NT2/D1 (cell line): Measurements from ENCODE around the gene DOCK7.

Experiments
- DNase-seq: peaks from one replicate; pipeline ENCODE4 v3.0.0-alpha.2; 2011; ENCODE audit warnings: low read depth, low spot score
- H3K27me3 ChIP-seq: 2 replicates; pipeline ENCODE4 v1.6.0; 2011; ENCODE audit warnings: mild to moderate bottlenecking; ENCODE audit not compliant: insufficient read length, insufficient read depth
- H3K36me3 ChIP-seq: 2 replicates; pipeline ENCODE4 v1.6.1; 2011; ENCODE audit warnings: mild to moderate bottlenecking, low read length, mixed read lengths; ENCODE audit not compliant: insufficient read depth, insufficient read length
- H3K4me1 ChIP-seq: 2 replicates; pipeline ENCODE4 v1.5.1; 2011; ENCODE audit not compliant: insufficient read depth, insufficient read length
- H3K4me3 ChIP-seq: 2 replicates; pipeline ENCODE4 v1.5.1; 2011; ENCODE audit warnings: low read depth; ENCODE audit not compliant: insufficient read length
- H3K9ac ChIP-seq: 2 replicates; pipeline ENCODE4 v1.6.0; 2011; ENCODE audit warnings: low read depth; ENCODE audit not compliant: insufficient read length
- H3K9me3 ChIP-seq: 2 replicates; pipeline ENCODE4 v1.5.1; 2011; ENCODE audit warnings: mild to moderate bottlenecking, low read length; ENCODE audit not compliant: insufficient read depth
- SUZ12 ChIP-seq: IDR thresholded peaks from 2 replicates; pipeline ENCODE4 v1.6.1; 2011; ENCODE audit not compliant: insufficient read length, insufficient read depth; ENCODE audit errors: extremely low read depth
- YY1 ChIP-seq: IDR thresholded peaks from 2 replicates; pipeline ENCODE4 v1.6.1; 2011; ENCODE audit not compliant: insufficient read length, insufficient read depth
- ZNF274 ChIP-seq: IDR thresholded peaks from 2 replicates; pipeline ENCODE4 v1.6.1; 2011; ENCODE audit warnings: mild to moderate bottlenecking, low read depth, low read length

Gene DOCK7

DNA sequence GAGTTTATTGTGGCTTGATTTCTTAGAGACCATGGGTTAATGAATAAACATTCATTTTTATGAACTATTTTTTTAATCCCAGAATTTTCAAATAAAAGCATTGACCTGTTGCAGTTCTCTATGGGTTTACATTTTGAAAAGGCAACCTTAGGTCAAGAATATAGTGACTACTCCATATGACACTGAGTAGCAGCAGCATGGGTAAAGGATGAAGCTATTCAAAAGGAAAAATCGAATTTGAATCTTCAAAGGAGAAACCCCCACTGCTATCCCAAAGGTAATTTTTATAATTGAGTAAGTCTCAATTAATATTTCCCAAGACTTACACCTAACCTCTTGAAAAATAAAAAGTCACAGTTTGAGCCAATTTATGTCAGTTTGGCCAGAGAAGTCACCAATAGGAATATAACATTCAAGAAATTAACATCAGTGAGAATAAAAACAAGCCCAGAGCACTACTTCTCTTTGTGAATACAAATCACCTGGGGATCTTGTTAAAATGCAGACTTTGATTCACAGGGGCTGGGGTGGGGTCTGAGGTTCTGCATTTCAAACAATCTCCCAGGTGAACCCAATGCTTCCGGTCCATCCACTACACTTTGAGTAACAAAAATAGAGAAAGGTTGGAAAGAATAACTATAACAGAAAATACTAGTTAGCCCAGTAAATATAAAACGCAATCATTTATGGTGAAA, 211.5 kb downstream of the DOCK7 start:
- H3K27me3 ChIP-seq: no peaks in the 10 kb centered on the region
- H3K36me3 ChIP-seq: peaks cover 28% of the 10 kb centered on the region
- TF ChIP-seq SUZ12: no peak
- no peak for TF ChIP-seq ZNF274
- no peak for TF ChIP-seq YY1
- H3K9me3 ChIP-seq: no peaks in the 10 kb centered on the region
- no peak overlapping the region for H3K4me3 ChIP-seq
- H3K4me1 ChIP-seq: no peaks in the 10 kb centered on the region
- no peak for DNase-seq
- no peak overlapping the region for H3K9ac ChIP-seq

DNA sequence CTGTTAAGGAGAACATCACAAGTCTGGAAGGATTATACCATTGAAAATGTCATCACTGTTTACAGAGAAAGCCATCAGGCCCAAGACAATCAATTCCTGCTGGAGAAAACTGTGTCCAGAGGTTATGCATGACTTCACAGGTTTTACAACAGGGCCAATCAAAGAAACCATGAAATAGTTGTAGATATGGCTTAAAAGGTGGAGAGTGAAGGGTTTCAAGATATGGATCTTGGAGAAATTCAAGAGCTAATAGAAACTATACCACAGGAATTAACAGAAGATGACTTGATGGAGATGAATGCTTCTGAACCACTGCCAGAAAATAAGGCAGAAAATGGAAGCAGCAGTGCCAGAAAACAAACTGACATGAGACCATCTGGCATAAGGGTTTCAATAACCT, 221.1 kb downstream of the DOCK7 start:
- Histone ChIP-seq H3K36me3 (peaks cover 16% of the 10 kb centered on the region), H3K27me3 (no peaks in the 10 kb centered on the region), H3K9me3 (peaks cover 6% of the 10 kb centered on the region; the same call in 1 of the 2 replicates), H3K9ac (no peak overlapping the region), H3K4me1 (no peaks in the 10 kb centered on the region), H3K4me3 (no peak overlapping the region)
- DNase-seq: no peak
- TF ChIP-seq YY1: no peak
- no peak for TF ChIP-seq SUZ12
- no peak for TF ChIP-seq ZNF274

DNA sequence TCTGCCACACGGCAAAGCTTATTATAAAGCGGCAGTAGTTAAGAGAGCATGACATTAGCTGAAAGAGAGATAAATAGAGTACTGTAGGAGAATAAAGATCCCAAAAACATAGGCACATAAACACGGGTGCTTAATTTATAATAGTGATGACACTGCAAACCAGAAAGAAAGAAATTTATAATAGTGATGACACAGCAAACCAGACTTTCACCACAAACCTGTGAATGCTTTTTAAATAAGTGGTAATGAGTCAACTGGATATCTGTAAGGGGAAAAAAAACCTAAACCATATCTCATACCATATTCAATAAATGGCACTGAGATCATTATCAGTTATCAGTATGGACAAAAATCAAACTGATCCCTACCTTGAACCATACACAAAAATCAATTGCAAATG, 225.8 kb downstream of the DOCK7 start:
- no peaks in the 10 kb centered on the region for H3K4me1 ChIP-seq
- no peak overlapping the region for H3K9ac ChIP-seq
- no peaks in the 10 kb centered on the region for H3K27me3 ChIP-seq
- TF ChIP-seq SUZ12 (no peak), YY1 (no peak), ZNF274 (no peak)
- no peak overlapping the region for H3K4me3 ChIP-seq
- no peak for DNase-seq
- H3K9me3 ChIP-seq: peaks cover 7% of the 10 kb centered on the region; the same call in 1 of the 2 replicates
- H3K36me3 ChIP-seq: peaks cover 3% of the 10 kb centered on the region

DNA sequence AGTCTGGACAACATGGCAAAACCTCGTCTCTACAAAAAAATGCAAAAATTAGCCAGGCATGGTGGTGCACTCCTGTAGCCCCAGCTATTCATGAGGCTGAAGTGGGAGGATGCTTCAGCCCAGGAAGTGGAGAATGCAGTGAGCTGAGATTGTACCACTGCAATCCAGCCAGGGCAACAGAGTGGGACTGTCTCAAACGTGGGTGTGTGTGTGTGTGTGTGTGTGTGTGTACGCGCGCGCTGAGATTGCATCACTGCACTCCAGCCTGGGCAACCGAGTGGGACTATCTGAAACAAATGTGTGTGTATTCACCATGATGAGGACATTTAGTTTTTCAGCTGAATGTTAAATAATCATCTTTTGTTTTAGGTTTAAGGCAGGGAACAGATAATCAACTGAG, 230.2 kb downstream of the DOCK7 start:
- H3K36me3 ChIP-seq: peaks cover 32% of the 10 kb centered on the region
- H3K9ac ChIP-seq: no peak overlapping the region
- peaks cover 7% of the 10 kb centered on the region; the same call in 1 of the 2 replicates for H3K9me3 ChIP-seq
- H3K27me3 ChIP-seq: no peaks in the 10 kb centered on the region
- no peak for DNase-seq
- TF ChIP-seq ZNF274: no peak
- TF ChIP-seq SUZ12: no peak
- no peak for TF ChIP-seq YY1
- H3K4me1 ChIP-seq: no peaks in the 10 kb centered on the region
- H3K4me3 ChIP-seq: no peak overlapping the region

DNA sequence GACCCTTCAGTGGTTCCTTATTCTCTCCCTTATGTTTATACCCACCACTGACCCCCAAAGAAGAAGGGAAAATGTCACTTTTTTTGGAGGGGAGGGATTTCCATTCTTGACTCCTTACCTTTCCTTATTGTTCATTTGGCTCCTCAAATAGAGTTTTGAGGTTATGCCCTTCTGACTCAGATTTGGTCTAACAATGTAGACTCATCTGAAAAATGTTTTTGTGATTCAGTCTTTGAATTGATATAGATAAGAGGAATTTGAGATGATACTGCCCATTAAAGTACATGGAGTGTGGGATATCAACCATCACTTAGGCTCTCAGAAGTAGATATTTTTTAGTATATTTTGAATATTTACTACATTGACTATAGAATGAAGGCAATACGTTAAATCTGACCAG, 235.2 kb downstream of the DOCK7 start:
- Histone ChIP-seq H3K4me1 (no peaks in the 10 kb centered on the region), H3K9me3 (no peaks in the 10 kb centered on the region), H3K9ac (no peak overlapping the region), H3K4me3 (no peak overlapping the region), H3K36me3 (peaks cover 79% of the 10 kb centered on the region), H3K27me3 (no peaks in the 10 kb centered on the region)
- no peak for DNase-seq
- TF ChIP-seq SUZ12 (no peak), ZNF274 (no peak), YY1 (no peak)

DNA sequence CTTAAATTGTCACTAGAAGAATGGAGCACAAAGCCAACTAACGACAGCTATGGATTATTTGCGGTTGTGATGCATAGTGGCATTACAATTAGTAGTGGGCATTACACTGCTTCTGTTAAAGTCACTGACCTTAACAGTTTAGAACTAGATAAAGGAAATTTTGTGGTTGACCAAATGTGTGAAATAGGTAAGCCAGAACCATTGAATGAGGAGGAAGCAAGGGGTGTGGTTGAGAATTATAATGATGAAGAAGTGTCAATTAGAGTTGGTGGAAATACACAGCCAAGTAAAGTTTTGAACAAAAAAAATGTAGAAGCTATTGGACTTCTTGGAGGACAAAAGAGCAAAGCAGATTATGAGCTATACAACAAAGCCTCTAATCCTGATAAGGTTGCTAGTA, 237.9 kb downstream of the DOCK7 start:
- no peaks in the 10 kb centered on the region for H3K9me3 ChIP-seq
- no peak overlapping the region for H3K9ac ChIP-seq
- H3K4me3 ChIP-seq: no peak overlapping the region
- no peaks in the 10 kb centered on the region for H3K27me3 ChIP-seq
- TF ChIP-seq ZNF274 (no peak), YY1 (no peak), SUZ12 (no peak)
- H3K4me1 ChIP-seq: no peaks in the 10 kb centered on the region
- no peak for DNase-seq
- peaks cover 95% of the 10 kb centered on the region for H3K36me3 ChIP-seq

DNA sequence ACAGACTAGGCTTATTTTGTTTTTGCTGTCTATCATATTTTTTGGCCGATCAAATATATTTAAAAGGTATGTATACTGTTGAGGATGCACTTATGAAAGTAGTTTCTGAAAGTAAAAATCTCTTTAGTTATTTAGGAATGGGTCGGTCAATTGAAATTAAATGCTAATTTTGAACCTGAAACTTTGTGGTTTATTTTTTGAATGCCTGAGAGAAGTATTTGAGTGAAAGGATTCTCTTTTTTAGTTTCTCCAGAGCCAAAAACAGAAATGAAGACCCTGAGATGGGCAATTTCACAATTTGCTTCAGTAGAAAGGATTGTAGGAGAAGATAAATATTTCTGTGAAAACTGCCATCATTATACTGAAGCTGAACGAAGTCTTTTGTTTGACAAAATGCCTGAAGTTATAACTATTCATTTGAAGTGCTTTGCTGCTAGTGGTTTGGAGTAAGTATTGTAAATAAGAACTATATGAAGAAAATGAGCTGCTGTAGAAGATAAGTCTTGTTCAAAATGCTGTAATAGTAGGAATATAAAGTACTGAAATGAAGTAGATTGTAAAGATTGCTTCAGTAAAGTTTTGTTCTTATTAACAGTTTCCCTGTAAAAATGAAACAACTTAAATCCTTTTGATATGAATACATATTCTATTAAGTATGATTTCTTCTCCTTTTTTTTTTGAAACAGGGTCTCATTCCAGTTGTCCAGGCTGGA, 239.8 kb downstream of the DOCK7 start:
- no peak for TF ChIP-seq YY1
- TF ChIP-seq SUZ12: no peak
- TF ChIP-seq ZNF274: no peak
- DNase-seq: no peak
- Histone ChIP-seq H3K4me3 (no peak overlapping the region), H3K27me3 (no peaks in the 10 kb centered on the region), H3K36me3 (peaks cover 97% of the 10 kb centered on the region), H3K9me3 (no peaks in the 10 kb centered on the region), H3K4me1 (no peaks in the 10 kb centered on the region), H3K9ac (no peak overlapping the region)
